Ovary (tissue), 3 donors: Measurements from ENCODE around the gene LRRC36.

Experiments used
- POLR2A ChIP-seq: fragments of 450-650 bp; IDR thresholded peaks from one replicate; pipeline ENCODE4 v1.6.1; 2017; ENCODE audit warnings: antibody characterized with exemption, mild to moderate bottlenecking, moderate library complexity
- TF ChIP-seq, protein P1 (sequence below), 3 donors: fragments of 450-650 bp in 2 of 3; fragments of 200-600 bp in 1 of 3; IDR thresholded peaks; one replicate each; pipeline versions ENCODE4 v1.5.1 to v1.8.0; 2016 to 2022; ENCODE audit warnings: antibody characterized with exemption in 3 of 3, mild to moderate bottlenecking in 1 of 3
- donor health status: DM: no; HTN: no; CAD: no.

DNA sequence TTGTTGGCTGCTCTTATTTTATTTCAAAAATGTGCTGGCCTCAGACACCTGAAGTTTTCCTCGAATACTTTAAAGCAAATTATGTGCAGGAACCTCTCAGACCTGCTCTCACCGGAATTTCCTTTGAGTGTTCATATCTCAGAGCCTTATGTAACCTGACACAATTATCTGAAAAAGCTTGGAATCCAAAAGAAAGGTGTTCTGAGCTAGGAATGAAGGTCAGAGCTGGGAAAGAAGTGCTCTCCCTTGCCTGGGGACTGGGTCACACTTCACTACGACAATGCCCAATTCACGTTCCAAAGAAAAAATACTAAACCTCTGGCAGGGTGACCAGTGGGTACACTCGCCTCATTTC, 97.6 kb downstream of the LRRC36 start:
- no peak for TF ChIP-seq POLR2A
- TF ChIP-seq, protein P1, sequence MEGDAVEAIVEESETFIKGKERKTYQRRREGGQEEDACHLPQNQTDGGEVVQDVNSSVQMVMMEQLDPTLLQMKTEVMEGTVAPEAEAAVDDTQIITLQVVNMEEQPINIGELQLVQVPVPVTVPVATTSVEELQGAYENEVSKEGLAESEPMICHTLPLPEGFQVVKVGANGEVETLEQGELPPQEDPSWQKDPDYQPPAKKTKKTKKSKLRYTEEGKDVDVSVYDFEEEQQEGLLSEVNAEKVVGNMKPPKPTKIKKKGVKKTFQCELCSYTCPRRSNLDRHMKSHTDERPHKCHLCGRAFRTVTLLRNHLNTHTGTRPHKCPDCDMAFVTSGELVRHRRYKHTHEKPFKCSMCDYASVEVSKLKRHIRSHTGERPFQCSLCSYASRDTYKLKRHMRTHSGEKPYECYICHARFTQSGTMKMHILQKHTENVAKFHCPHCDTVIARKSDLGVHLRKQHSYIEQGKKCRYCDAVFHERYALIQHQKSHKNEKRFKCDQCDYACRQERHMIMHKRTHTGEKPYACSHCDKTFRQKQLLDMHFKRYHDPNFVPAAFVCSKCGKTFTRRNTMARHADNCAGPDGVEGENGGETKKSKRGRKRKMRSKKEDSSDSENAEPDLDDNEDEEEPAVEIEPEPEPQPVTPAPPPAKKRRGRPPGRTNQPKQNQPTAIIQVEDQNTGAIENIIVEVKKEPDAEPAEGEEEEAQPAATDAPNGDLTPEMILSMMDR (IDR thresholded peaks at IDR 0.05), result no peak
